ENCODE data around the gene CTNNA3.

Gene CTNNA3

GRCh38 chr10:67487906-67488619 is 207.9 kb downstream of the CTNNA3 start:
- DNase-seq (ENCODE audit: low read depth) = no peak
- no peak for TF ChIP-seq CTCF (conservative IDR thresholded peaks at IDR 0.05; ENCODE audit: low read depth, low read length)
- H3K4me3 ChIP-seq (ENCODE audit: low read length) = no peak overlapping the region

DNA sequence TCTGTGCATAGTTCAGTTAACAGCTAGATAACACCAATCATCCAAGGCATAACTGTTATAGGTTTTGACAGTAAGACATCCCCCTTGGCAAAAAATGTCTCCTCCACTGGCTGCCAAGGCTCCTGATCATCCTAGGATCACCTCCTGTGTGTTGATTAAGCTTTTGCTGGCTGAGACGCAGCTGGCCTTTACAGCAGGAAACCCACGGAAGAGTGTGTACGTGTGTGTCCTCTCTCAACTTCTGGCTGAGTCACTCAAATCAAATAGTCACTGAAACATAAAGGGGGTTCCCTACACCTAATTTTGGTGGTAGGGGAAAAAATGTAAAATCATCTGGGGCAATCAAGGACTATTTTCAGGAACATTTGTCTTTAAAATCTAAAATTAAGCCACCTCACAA is 208.8 kb downstream of the CTNNA3 start:
- no peak overlapping the region for H3K4me3 ChIP-seq (ENCODE audit: low read length)
- TF ChIP-seq CTCF (conservative IDR thresholded peaks at IDR 0.05; ENCODE audit: low read depth, low read length) = no peak
- DNase-seq (ENCODE audit: low read depth) = no peak

DNA sequence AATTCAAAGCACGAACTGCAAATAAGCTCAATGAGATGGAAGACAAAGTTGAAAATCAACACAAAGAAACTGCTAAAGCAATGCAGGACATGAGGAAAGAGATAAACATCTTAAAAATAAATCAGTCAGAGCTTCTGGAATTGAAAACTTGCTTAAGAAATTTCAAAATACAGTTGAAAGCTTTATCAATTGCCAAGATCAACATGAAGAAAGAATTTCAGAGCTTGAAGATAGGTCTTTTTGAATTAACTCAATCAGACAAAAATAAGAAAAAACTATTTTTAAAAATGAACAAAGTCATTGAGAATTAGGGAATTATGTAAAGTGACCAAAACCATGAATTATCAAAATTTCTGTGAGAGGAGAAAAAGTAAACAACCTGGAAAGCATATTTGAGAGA is 218.1 kb downstream of the CTNNA3 start:
- no peak for DNase-seq (ENCODE audit: low read depth)
- TF ChIP-seq CTCF (conservative IDR thresholded peaks at IDR 0.05; ENCODE audit: low read depth, low read length) = no peak
- H3K4me3 ChIP-seq (ENCODE audit: low read length) = no peak overlapping the region

DNA sequence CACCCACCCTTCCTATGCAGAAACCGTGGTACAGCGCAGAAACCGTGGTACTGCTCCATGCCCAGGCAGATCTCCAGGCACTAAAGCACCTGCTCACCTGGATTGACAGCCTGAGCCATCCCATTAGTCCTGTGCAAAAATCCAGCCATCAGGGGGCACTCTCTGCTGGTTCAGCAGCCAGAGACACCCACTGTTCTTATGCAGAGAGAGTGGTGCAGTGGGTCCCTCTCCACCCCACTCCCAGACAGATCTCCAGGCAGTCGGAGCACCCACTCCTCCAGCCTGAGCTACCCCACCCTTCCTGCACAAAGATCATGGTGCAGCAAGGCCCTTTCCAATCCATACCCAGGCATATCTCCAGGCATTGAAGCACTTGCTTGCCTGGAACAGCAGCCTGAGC is 219.8 kb downstream of the CTNNA3 start:
- TF ChIP-seq CTCF (conservative IDR thresholded peaks at IDR 0.05; ENCODE audit: low read depth, low read length) = no peak
- DNase-seq (ENCODE audit: low read depth) = no peak
- no peak overlapping the region for H3K4me3 ChIP-seq (ENCODE audit: low read length)

DNA sequence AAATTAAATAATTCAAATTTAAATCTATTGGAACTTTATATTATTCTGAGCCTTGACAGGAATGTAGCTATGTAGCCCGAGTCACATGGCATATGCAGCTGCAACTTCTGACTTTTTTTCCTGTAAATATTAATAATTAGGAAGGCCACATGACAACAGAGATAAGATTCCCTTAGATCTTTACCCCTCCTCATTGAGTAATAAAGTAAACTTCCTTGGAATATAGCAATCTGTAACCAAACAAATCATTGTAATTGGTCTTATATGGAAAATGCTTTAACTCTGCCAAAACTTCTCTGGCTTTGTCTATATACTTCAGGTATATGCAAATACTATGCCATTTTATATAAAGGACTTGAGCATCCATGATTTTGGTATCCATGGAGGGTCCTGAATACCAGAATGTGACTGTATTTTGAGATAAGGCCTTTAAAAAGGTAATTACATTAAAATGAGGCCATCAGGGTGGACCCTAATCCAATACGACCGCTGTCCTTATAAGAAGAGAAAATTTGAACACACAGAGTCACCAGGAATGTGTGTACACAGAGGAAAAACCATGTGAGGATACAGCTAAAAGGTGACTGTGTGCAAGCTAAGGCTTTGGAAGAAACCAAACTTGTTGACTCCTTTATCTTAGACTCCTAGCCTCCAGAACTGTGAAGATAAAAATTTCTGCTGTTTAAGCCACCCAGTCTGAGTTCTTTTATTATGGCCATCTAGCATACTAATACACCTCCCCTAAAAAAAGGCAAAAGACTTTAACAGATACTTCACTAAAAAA is 222.0 kb downstream of the CTNNA3 start:
- TF ChIP-seq CTCF (conservative IDR thresholded peaks at IDR 0.05; ENCODE audit: low read depth, low read length) = no peak
- H3K4me3 ChIP-seq (ENCODE audit: low read length) = no peak overlapping the region
- no peak for DNase-seq (ENCODE audit: low read depth)

DNA sequence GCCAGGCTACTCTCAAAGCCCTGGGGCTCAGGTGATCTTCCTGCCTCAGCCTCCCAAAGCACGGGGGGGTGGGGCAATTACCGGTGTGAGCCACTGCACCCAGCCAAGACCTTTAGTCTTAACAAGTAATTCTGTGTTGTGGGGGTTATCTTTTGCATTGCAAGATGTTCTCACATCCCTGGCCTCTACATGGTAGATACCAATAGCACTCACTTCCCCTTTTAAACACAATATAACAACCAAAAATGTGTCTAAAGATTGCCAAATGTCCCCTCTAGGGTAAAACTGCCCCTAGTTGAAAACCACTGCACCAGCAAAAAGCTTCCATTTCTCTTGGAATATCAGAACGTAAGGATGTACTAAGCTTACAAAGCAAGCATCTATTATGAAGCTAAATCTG is 225.0 kb downstream of the CTNNA3 start:
- no peak overlapping the region for H3K4me3 ChIP-seq (ENCODE audit: low read length)
- no peak for TF ChIP-seq CTCF (conservative IDR thresholded peaks at IDR 0.05; ENCODE audit: low read depth, low read length)
- DNase-seq (ENCODE audit: low read depth) = no peak

- TF ChIP-seq CTCF (conservative IDR thresholded peaks at IDR 0.05; ENCODE audit: low read depth, low read length) = no peak
- no peak for DNase-seq (ENCODE audit: low read depth)
Measured at GRCh38 chr10:67464278-67464677, 231.7 kb downstream of the CTNNA3 start.

More at GRCh38 chr10:67464278-67464677, 231.7 kb downstream of the CTNNA3 start:
- H3K4me3 ChIP-seq (ENCODE audit: low read length) = no peak overlapping the region

Data from retinal pigment epithelial cell (primary cell).